ENCODE data around the gene RASL12.

Gene RASL12

DNA sequence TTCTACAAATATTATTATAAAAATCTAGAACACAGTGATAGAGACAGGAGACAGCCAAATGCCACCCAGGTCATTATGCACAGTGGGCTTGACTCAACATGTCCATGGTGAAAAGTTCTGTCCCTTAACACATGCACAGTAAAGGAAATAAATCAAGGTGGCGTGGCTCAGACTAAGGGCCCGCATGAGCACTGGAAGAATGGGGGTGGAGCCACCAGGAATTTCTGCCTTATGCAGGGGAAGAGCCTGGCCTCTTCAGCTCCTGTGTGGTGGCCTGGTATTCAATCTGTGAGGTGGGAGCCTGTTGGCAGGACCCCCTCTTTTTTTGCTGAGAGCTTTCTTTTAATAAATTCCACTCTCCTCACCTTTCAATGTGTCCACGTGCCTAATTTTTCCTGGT lies 60.9 kb downstream of the RASL12 start:
- Histone ChIP-seq H3K9me3 (ENCODE audit: control insufficient read depth in 1 of 2, low read length in 2 of 2) (no peaks in the 10 kb centered on the region), H3K4me3 (ENCODE audit: low read depth in 1 of 2, low read length in 2 of 2) (no peak overlapping the region), H3K27ac (ENCODE audit: low read length) (no peak overlapping the region), H3K36me3 (ENCODE audit: control insufficient read depth in 1 of 2, insufficient read depth in 2 of 2, low read length in 2 of 2) (peaks cover 17 to 23% of the 10 kb centered on the region in 2 donors), H3K4me1 (ENCODE audit: control insufficient read depth in 1 of 2, insufficient read depth in 2 of 2, low read length in 2 of 2) (no peaks in the 10 kb centered on the region), H3K27me3 (ENCODE audit: low read depth, low read length) (no peaks in the 10 kb centered on the region)

- H3K9me3 ChIP-seq (ENCODE audit: control insufficient read depth in 1 of 2, low read length in 2 of 2): no peaks in the 10 kb centered on the region
- no peaks in the 10 kb centered on the region for H3K4me1 ChIP-seq (ENCODE audit: control insufficient read depth in 1 of 2, insufficient read depth in 2 of 2, low read length in 2 of 2)
- H3K4me3 ChIP-seq (ENCODE audit: low read depth in 1 of 2, low read length in 2 of 2): no peak overlapping the region
- H3K27me3 ChIP-seq (ENCODE audit: low read depth, low read length): no peaks in the 10 kb centered on the region
- no peak overlapping the region for H3K27ac ChIP-seq (ENCODE audit: low read length)
- peaks cover 17 to 22% of the 10 kb centered on the region in 2 donors for H3K36me3 ChIP-seq (ENCODE audit: control insufficient read depth in 1 of 2, insufficient read depth in 2 of 2, low read length in 2 of 2)
These were observed 62.8 kb downstream of the RASL12 start for GRCh38 chr15:65004993-65005392.

Measured in muscle layer of duodenum (tissue), 2 donors.